ENCODE data around the gene CALCA. TPM values are rescaled to one million over a fixed set of nuclear protein-coding genes. Genes with fewer than 3 reads are reported as not detected.

The CALCA gene
- polyA plus RNA-seq, 1 donor, result 2.0 TPM

- Histone ChIP-seq H3K27ac (ENCODE audit: low read length) (no peak overlapping the region), H3K27me3 (ENCODE audit: control insufficient read depth, insufficient read depth, low read length) (no peaks in the 10 kb centered on the region), H3K9me3 (ENCODE audit: control insufficient read depth, low read depth, low read length) (no peaks in the 10 kb centered on the region), H3K36me3 (ENCODE audit: control insufficient read depth, insufficient read depth, low read length) (no peaks in the 10 kb centered on the region), H3K4me3 (ENCODE audit: low read length) (no peak overlapping the region), H3K4me1 (ENCODE audit: control insufficient read depth, insufficient read depth, low read length) (no peaks in the 10 kb centered on the region)
- DNase-seq, result no peak
- no CpG with 5 or more reads among the region's 3 CpGs for WGBS (ENCODE audit: insufficient coverage, low lambda C conversion rate)
Observed at GRCh38 chr11:14942745-14943144, 29.4 kb downstream of the CALCA start.

DNA sequence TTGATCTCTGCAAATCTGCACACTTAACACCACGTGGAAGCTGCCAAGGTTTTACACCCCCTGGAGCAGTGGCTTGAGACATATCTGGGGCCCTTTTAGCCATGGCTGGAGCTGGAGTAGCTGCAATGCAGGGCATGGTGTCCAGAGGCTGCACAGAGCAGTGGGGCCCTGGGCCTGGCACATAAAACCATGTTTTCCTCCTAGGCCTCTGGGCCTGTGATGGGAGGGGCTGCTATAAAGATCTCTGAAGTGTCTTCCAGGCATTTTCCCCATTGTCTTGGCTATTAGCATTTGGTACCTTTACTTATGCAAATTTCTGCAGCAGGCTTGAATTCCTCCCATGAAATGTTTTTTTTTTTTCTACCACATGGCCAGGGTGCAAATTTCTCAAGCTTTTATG lies 33.2 kb downstream of the CALCA start:
- no peaks in the 10 kb centered on the region for H3K4me1 ChIP-seq (ENCODE audit: control insufficient read depth, insufficient read depth, low read length)
- no peaks in the 10 kb centered on the region for H3K9me3 ChIP-seq (ENCODE audit: control insufficient read depth, low read depth, low read length)
- no peak overlapping the region for H3K27ac ChIP-seq (ENCODE audit: low read length)
- H3K36me3 ChIP-seq (ENCODE audit: control insufficient read depth, insufficient read depth, low read length), result no peaks in the 10 kb centered on the region
- H3K4me3 ChIP-seq (ENCODE audit: low read length), result no peak overlapping the region
- no peak for DNase-seq
- WGBS (ENCODE audit: insufficient coverage, low lambda C conversion rate), result no CpG with 5 or more reads among the region's 1 CpG
- H3K27me3 ChIP-seq (ENCODE audit: control insufficient read depth, insufficient read depth, low read length), result no peaks in the 10 kb centered on the region

GRCh38 chr11:14934641-14935351 lies 37.4 kb downstream of the CALCA start:
- Histone ChIP-seq H3K36me3 (ENCODE audit: control insufficient read depth, insufficient read depth, low read length) (no peaks in the 10 kb centered on the region), H3K27me3 (ENCODE audit: control insufficient read depth, insufficient read depth, low read length) (peaks cover 3% of the 10 kb centered on the region), H3K4me3 (ENCODE audit: low read length) (no peak overlapping the region), H3K9me3 (ENCODE audit: control insufficient read depth, low read depth, low read length) (no peaks in the 10 kb centered on the region), H3K27ac (ENCODE audit: low read length) (no peak overlapping the region), H3K4me1 (ENCODE audit: control insufficient read depth, insufficient read depth, low read length) (no peaks in the 10 kb centered on the region)
- DNase-seq, result no peak
- 100% methylated on average over 1 of the region's 1 CpG for WGBS (ENCODE audit: insufficient coverage, low lambda C conversion rate)

DNA sequence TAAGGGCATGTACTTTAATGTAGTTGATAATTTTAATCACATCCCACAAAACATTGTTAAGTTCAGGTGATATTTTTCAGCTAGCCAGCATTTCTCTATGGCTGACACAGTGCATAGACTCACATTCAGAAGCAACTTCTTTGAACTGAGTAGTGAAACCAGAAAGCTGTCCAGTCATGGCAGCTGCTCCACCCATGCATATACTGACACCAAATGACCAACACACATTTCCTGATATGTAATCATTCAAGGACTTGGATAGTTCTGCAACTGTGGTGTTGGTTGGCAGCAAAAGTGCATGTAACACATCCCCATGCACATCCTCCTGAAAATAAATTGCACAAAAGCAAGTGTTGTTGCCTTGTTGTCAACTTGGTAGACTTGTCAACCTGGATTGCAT lies 39.7 kb downstream of the CALCA start:
- Histone ChIP-seq H3K4me1 (ENCODE audit: control insufficient read depth, insufficient read depth, low read length) (no peaks in the 10 kb centered on the region), H3K27ac (ENCODE audit: low read length) (no peak overlapping the region), H3K36me3 (ENCODE audit: control insufficient read depth, insufficient read depth, low read length) (no peaks in the 10 kb centered on the region), H3K9me3 (ENCODE audit: control insufficient read depth, low read depth, low read length) (no peaks in the 10 kb centered on the region), H3K27me3 (ENCODE audit: control insufficient read depth, insufficient read depth, low read length) (peaks cover 3% of the 10 kb centered on the region), H3K4me3 (ENCODE audit: low read length) (no peak overlapping the region)
- DNase-seq, result no peak

DNA sequence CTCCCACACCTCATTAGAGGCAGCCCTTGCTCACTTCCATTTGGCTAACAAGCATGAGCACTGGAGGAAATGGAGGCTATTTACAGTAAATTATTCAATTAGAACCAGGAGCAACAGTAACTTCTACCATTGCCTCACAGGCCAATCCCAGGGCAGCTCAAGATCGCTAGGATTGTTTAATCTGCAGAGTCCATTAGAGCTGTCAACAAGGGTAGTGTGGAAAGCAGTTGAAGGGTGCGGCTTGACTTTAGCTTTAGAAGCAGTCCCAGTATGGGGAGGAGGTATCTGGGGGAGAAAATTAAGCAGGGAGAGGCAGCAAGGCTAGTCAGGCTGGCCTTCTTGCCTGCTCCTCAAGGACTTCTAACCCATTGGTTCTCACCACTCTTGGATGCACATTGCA lies 41.8 kb downstream of the CALCA start:
- no CpG with 5 or more reads among the region's 2 CpGs for WGBS (ENCODE audit: insufficient coverage, low lambda C conversion rate)
- H3K36me3 ChIP-seq (ENCODE audit: control insufficient read depth, insufficient read depth, low read length), result no peaks in the 10 kb centered on the region
- H3K27ac ChIP-seq (ENCODE audit: low read length), result no peak overlapping the region
- no peak for DNase-seq
- no peaks in the 10 kb centered on the region for H3K9me3 ChIP-seq (ENCODE audit: control insufficient read depth, low read depth, low read length)
- no peaks in the 10 kb centered on the region for H3K4me1 ChIP-seq (ENCODE audit: control insufficient read depth, insufficient read depth, low read length)
- peaks cover 3% of the 10 kb centered on the region for H3K27me3 ChIP-seq (ENCODE audit: control insufficient read depth, insufficient read depth, low read length)
- H3K4me3 ChIP-seq (ENCODE audit: low read length), result no peak overlapping the region

GRCh38 chr11:14927146-14927545 lies 45.0 kb downstream of the CALCA start:
- H3K4me3 ChIP-seq (ENCODE audit: low read length), result no peak overlapping the region
- no peak overlapping the region for H3K27ac ChIP-seq (ENCODE audit: low read length)
- H3K4me1 ChIP-seq (ENCODE audit: control insufficient read depth, insufficient read depth, low read length), result no peaks in the 10 kb centered on the region
- H3K36me3 ChIP-seq (ENCODE audit: control insufficient read depth, insufficient read depth, low read length), result no peaks in the 10 kb centered on the region
- no peak for DNase-seq
- no peaks in the 10 kb centered on the region for H3K9me3 ChIP-seq (ENCODE audit: control insufficient read depth, low read depth, low read length)
- H3K27me3 ChIP-seq (ENCODE audit: control insufficient read depth, insufficient read depth, low read length), result peaks cover 3% of the 10 kb centered on the region

DNA sequence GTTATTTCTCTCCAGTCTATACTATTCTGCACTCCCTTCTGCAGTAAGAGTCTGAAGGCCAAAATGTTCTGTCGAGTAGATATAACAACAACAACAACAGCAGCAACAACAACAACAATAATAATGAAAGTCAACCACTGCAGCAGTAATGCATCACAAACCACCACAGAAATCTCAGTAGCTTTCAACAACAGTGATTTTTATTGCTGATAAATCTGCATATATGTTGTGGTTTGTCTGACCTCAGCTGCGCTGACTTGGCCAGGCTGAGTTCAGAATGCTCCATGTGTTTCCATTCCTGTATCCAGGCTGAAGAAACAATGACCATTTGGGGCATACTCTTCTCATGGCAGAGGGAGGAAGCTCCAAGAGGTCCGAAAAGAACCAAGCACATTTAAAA lies 47.8 kb downstream of the CALCA start:
- no peak for DNase-seq
- H3K4me3 ChIP-seq (ENCODE audit: low read length), result no peak overlapping the region
- no peaks in the 10 kb centered on the region for H3K36me3 ChIP-seq (ENCODE audit: control insufficient read depth, insufficient read depth, low read length)
- no peaks in the 10 kb centered on the region for H3K9me3 ChIP-seq (ENCODE audit: control insufficient read depth, low read depth, low read length)
- H3K27me3 ChIP-seq (ENCODE audit: control insufficient read depth, insufficient read depth, low read length), result no peaks in the 10 kb centered on the region
- no peak overlapping the region for H3K27ac ChIP-seq (ENCODE audit: low read length)
- 100% methylated on average over 1 of the region's 3 CpGs for WGBS (ENCODE audit: insufficient coverage, low lambda C conversion rate)
- H3K4me1 ChIP-seq (ENCODE audit: control insufficient read depth, insufficient read depth, low read length), result no peaks in the 10 kb centered on the region

Other genes starting within 250 kb of the CALCA start
- gene CYP2R1, start 80.1 kb downstream of the CALCA start, polyA plus RNA-seq, result 14.6 TPM
- gene CALCB, start 101.2 kb upstream of the CALCA start, polyA plus RNA-seq, result 4.3 TPM
- 7.2 TPM for gene INSC, start 142.6 kb upstream of the CALCA start, polyA plus RNA-seq